GM21576 (cell line): ENCODE results near the gene SLC25A20.
A peak's percentile ranks its signal among the peaks of the same experiment; 100 is the strongest.

Experiments used
- ATAC-seq: cut with Tn5 transposase; IDR thresholded peaks from one replicate; pipeline ENCODE4 v1.9.1; 2021; ENCODE audit warnings: mild to moderate bottlenecking, moderate library complexity; ENCODE audit not compliant: unreplicated experiment

The SLC25A20 gene

GRCh38 chr3:48899273-48899672 lies 591 bp upstream of the SLC25A20 start:
- no peak for ATAC-seq

- ATAC-seq = peak; percentile 10
Observed at GRCh38 chr3:48897460-48898376, 964 bp downstream of the SLC25A20 start.

GRCh38 chr3:48896936-48897335 lies 1.7 kb downstream of the SLC25A20 start:
- no peak for ATAC-seq

GRCh38 chr3:48894516-48894915 lies 4.2 kb downstream of the SLC25A20 start:
- ATAC-seq = no peak

GRCh38 chr3:48891606-48892005 lies 7.1 kb downstream of the SLC25A20 start:
- ATAC-seq = no peak

GRCh38 chr3:48885753-48886152 lies 12.9 kb downstream of the SLC25A20 start:
- ATAC-seq = no peak

- ATAC-seq = no peak
Observed at GRCh38 chr3:48881652-48882114, 17.0 kb downstream of the SLC25A20 start.

GRCh38 chr3:48881006-48881405 lies 17.7 kb downstream of the SLC25A20 start:
- ATAC-seq = no peak

GRCh38 chr3:48879994-48880377 lies 18.7 kb downstream of the SLC25A20 start:
- no peak for ATAC-seq

GRCh38 chr3:48879307-48879993 lies 19.2 kb downstream of the SLC25A20 start:
- no peak for ATAC-seq

GRCh38 chr3:48877671-48878070 lies 21.0 kb downstream of the SLC25A20 start:
- ATAC-seq = no peak

- no peak for ATAC-seq
Observed at GRCh38 chr3:48863122-48863521, 35.6 kb downstream of the SLC25A20 start.

GRCh38 chr3:48859206-48859605 lies 39.5 kb downstream of the SLC25A20 start:
- ATAC-seq = no peak

GRCh38 chr3:48858709-48859108 lies 40.0 kb downstream of the SLC25A20 start:
- ATAC-seq = no peak

- no peak for ATAC-seq
Observed at GRCh38 chr3:48857641-48858040, 41.0 kb downstream of the SLC25A20 start.

GRCh38 chr3:48856469-48856868 lies 42.2 kb downstream of the SLC25A20 start:
- ATAC-seq = no peak

GRCh38 chr3:48855681-48856447 lies 42.8 kb downstream of the SLC25A20 start:
- ATAC-seq = no peak

GRCh38 chr3:48852151-48852550 lies 46.5 kb downstream of the SLC25A20 start:
- no peak for ATAC-seq

- ATAC-seq = no peak
Observed at GRCh38 chr3:48851407-48851806, 47.3 kb downstream of the SLC25A20 start.

GRCh38 chr3:48848816-48849515 lies 49.7 kb downstream of the SLC25A20 start:
- no peak for ATAC-seq
